ENCODE measurements around the gene SZT2.

- TF ChIP-seq CTCF (IDR thresholded peaks at IDR 0.05; ENCODE audit: insufficient read depth, low read depth, low read length) (no peak), EZH2 (IDR thresholded peaks at IDR 0.05; ENCODE audit: insufficient read depth, low read length) (no peak)
Measured at GRCh38 chr1:43357251-43357650, 32.4 kb upstream of the SZT2 start.
